GM23248 (cell line): Measurements from ENCODE around the gene CEACAM19.

Source experiments
- EZH2 ChIP-seq: fragments of 200-600 bp; sonication (generic); IDR thresholded peaks from 2 replicates; pipeline ENCODE4 v1.6.1; 2018; ENCODE audit warnings: antibody characterized with exemption, mild to moderate bottlenecking; ENCODE audit not compliant: insufficient read depth, poor library complexity, severe bottlenecking
- EZH2phosphoT487 ChIP-seq: fragments of 200-600 bp; sonication (generic); IDR thresholded peaks from 2 replicates; pipeline ENCODE4 v1.6.1; 2018; ENCODE audit warnings: antibody characterized with exemption, moderate library complexity, mild to moderate bottlenecking, low read depth; ENCODE audit not compliant: insufficient read depth

DNA sequence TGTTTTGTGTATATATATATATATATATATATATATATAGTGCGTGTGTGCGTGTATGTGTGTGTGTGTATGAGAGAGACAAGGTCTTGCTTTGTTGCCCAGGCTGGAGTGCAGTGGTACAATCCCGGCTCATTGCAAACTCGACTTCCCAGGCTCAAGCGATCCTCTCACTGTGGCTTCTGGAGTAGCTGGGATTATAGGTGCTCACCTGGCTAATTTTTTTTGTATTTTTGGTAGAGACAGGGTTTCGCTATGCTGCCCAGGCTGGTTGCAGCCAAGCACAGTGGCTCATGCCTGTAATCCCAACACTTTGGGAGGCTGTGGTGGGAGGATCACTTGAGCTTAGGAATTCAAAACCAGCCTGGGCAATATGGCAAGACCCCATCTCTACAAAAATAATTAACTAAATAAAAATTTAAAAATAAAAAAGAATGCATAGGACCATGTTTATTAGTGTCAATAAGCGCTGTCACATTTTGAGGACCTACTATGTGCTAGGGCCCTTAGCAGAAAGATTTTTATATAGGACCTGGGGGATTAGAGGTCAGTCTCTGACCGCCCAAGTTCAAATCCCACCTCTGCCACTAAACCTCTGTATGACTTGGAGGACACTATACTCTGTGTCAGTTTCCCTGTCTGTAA, 25.8 kb upstream of the CEACAM19 start:
- TF ChIP-seq EZH2phosphoT487, result no peak
- no peak for TF ChIP-seq EZH2
